Right lobe of liver (tissue), 6 donors: Measurements from ENCODE around the gene BDH1. TPM values are rescaled to one million over a fixed set of nuclear protein-coding genes. Genes with fewer than 3 reads are reported as not detected.
A peak's percentile ranks its signal among the peaks of the same experiment; 100 is the strongest.

ENCODE experiments used
- ATAC-seq, 4 donors: fragments of 200-7000 bp; cut with Tn5 transposase; one replicate each; pipeline ENCODE4 v1.9.1; 2020; ENCODE audit warnings: mild to moderate bottlenecking in 4 of 4, moderate library complexity in 4 of 4
- DNase-seq, 3 donors: peaks; one replicate each; pipeline ENCODE4 v3.0.0-alpha.2; 2020
- H3K27ac ChIP-seq, 3 donors: fragments of 200-600 bp; one replicate each; pipeline ENCODE4 v1.8.0; 2022
- H3K27me3 ChIP-seq, 2 donors: fragments of 200-600 bp; one replicate each; pipeline ENCODE4 v1.8.0; 2022
- H3K36me3 ChIP-seq, 4 donors: fragments of 200-600 bp; sonication (generic) in 1 of 4; one replicate each; pipeline versions ENCODE4 v1.5.1 to v1.8.0; 2017 to 2022; ENCODE audit warnings: control low read depth in 1 of 4
- H3K4me1 ChIP-seq, 4 donors: fragments of 200-600 bp; sonication (generic) in 1 of 4; one replicate each; pipeline versions ENCODE4 v1.5.1 to v1.8.0; 2017 to 2022; ENCODE audit warnings: control low read depth in 1 of 4
- H3K4me3 ChIP-seq, 3 donors: fragments of 200-600 bp; one replicate each; pipeline ENCODE4 v1.8.0; 2022
- H3K9me3 ChIP-seq, 4 donors: fragments of 200-600 bp; sonication (generic) in 1 of 4; one replicate each; pipeline versions ENCODE4 v1.5.1 to v1.8.0; 2017 to 2022; ENCODE audit warnings: control low read depth in 1 of 4
- CTCF ChIP-seq, 4 donors: fragments of 200-600 bp in 3 of 4; fragments of 450-650 bp in 1 of 4; IDR thresholded peaks; one replicate each; pipeline versions ENCODE4 v1.5.1 to v1.8.0; 2016 to 2022; ENCODE audit warnings: antibody characterized with exemption in 4 of 4, mild to moderate bottlenecking in 2 of 4
- POLR2A ChIP-seq: fragments of 450-650 bp; IDR thresholded peaks from one replicate; pipeline ENCODE4 v1.6.1; 2017; ENCODE audit warnings: antibody characterized with exemption, mild to moderate bottlenecking
- WGBS: methylation state at CpG from one replicate; pipeline ENCODE4 v1.1.6; 2018; ENCODE audit warnings: low coverage, low lambda C conversion rate; ENCODE audit not compliant: insufficient coverage; ENCODE audit errors: missing lambda C conversion rate; 5-methylcytosine and 5-hydroxymethylcytosine counted together
- intact Hi-C, 2 donors: fragments of 100-400 bp; cut with DNase I; formaldehyde crosslinking; loops; one replicate each; pipeline versions ENCODE4 v1.11.2 to v1.14.1; 2022
- total RNA-seq, 6 experiments: library from RNA; depleted of rRNA in 2 of 6; stranded (reverse); fragments of >200 nt in 2 of 6; fragmentation: NEBNext Ultra II Directional in 3 of 6; extraction: Animal tissue kit (Norgen Biotek cat#: 25700) in 3 of 6; gene quantifications; one replicate each; pipeline versions ENCODE4 v1.1.0 to v1.2.4, GENCODE V29; 2016 to 2023
- donor health status: DM: no; HTN: yes; CAD: no.
- donor health status: DM: no; HTN: no; CAD: no.
- donor health status: DM: no; HTN: no; CAD: no.
- donor health status: DM: no; HTN: yes; CAD: no.
- donor health status: DM: no; HTN: yes; CAD: no.

Gene BDH1
- total RNA-seq, 6 experiments from 2014 or later: 65.5 to 366 (median 233) TPM

- intact Hi-C loops: no loop called here
- DNase-seq (no peak), ATAC-seq (peak in 1 of 4 donors; percentile 31)
- 73% methylated on average over 2 of the region's 10 CpGs for WGBS
- H3K4me3 ChIP-seq: no peak overlapping the region
- H3K36me3 ChIP-seq: peaks cover 0 to 79% (median 39%) of the 10 kb centered on the region in 4 donors
- no peak overlapping the region for H3K27ac ChIP-seq
- H3K4me1 ChIP-seq: no peaks in the 10 kb centered on the region
- no peaks in the 10 kb centered on the region for H3K27me3 ChIP-seq
- no peaks in the 10 kb centered on the region for H3K9me3 ChIP-seq
- TF ChIP-seq POLR2A (no peak), CTCF (IDR thresholded peaks at IDR 0.05) (no peak)
Observed at GRCh38 chr3:197533396-197533795, 22.4 kb downstream of the BDH1 start.

GRCh38 chr3:197532388-197532787 is 23.4 kb downstream of the BDH1 start:
- TF ChIP-seq CTCF (IDR thresholded peaks at IDR 0.05) (no peak), POLR2A (no peak)
- DNase-seq (no peak), ATAC-seq (peak in 2 of 4 donors; percentile 22 to 28)
- Histone ChIP-seq H3K9me3 (no peaks in the 10 kb centered on the region), H3K36me3 (peaks cover 0 to 78% (median 34%) of the 10 kb centered on the region in 4 donors), H3K27ac (no peak overlapping the region), H3K4me1 (no peaks in the 10 kb centered on the region), H3K4me3 (no peak overlapping the region), H3K27me3 (no peaks in the 10 kb centered on the region)
- intact Hi-C loops: no loop called here
- 64% methylated on average over 3 of the region's 3 CpGs for whole genome bisulfite sequencing

GRCh38 chr3:197528190-197528589 is 27.6 kb downstream of the BDH1 start:
- Histone ChIP-seq H3K36me3 (peaks cover 0 to 85% (median 32%) of the 10 kb centered on the region in 4 donors), H3K27ac (no peak overlapping the region), H3K4me1 (peaks cover 0 to 7% (median 0%) of the 10 kb centered on the region in 4 donors), H3K4me3 (no peak overlapping the region), H3K9me3 (no peaks in the 10 kb centered on the region), H3K27me3 (no peaks in the 10 kb centered on the region)
- 46% methylated on average over 3 of the region's 6 CpGs for WGBS
- intact Hi-C loops: no loop called here
- ATAC-seq (no peak), DNase-seq (no peak)
- no peak for TF ChIP-seq CTCF (IDR thresholded peaks at IDR 0.05)
- no peak for TF ChIP-seq POLR2A

GRCh38 chr3:197527569-197527968 is 28.2 kb downstream of the BDH1 start:
- Histone ChIP-seq H3K4me1 (peaks cover 0 to 14% (median 2%) of the 10 kb centered on the region in 4 donors), H3K9me3 (no peaks in the 10 kb centered on the region), H3K27ac (no peak overlapping the region), H3K4me3 (no peak overlapping the region), H3K36me3 (peaks cover 0 to 79% (median 29%) of the 10 kb centered on the region in 4 donors), H3K27me3 (no peaks in the 10 kb centered on the region)
- ATAC-seq (no peak), DNase-seq (no peak)
- 86% methylated on average over 4 of the region's 5 CpGs for WGBS
- intact Hi-C loops: no loop called here
- TF ChIP-seq POLR2A: no peak

- ATAC-seq: no peak
- Histone ChIP-seq H3K36me3 (peaks cover 0 to 63% (median 25%) of the 10 kb centered on the region in 4 donors), H3K4me1 (peaks cover 0 to 32% (median 9%) of the 10 kb centered on the region in 4 donors), H3K27ac (no peak overlapping the region), H3K27me3 (no peaks in the 10 kb centered on the region), H3K4me3 (no peak overlapping the region), H3K9me3 (no peaks in the 10 kb centered on the region)
- no peak for TF ChIP-seq CTCF (IDR thresholded peaks at IDR 0.05)
- TF ChIP-seq POLR2A: no peak
- WGBS: 83% methylated on average over 4 of the region's 5 CpGs
- intact Hi-C loops: no loop called here
- DNase-seq: no peak
Observed at GRCh38 chr3:197525706-197526105, 30.1 kb downstream of the BDH1 start.
